ENCODE data around the gene ZMYND11.

- TF ChIP-seq CTCF (IDR thresholded peaks at IDR 0.05; ENCODE audit: poor library complexity) = no peak
- no peak for TF ChIP-seq EZH2 (IDR thresholded peaks at IDR 0.05; ENCODE audit: borderline replicate concordance)
Measured at GRCh38 chr10:194281-194680, 59.0 kb downstream of the ZMYND11 start.

Measured in hepatocyte (in vitro differentiated cells).